Esophagus muscularis mucosa (tissue), 4 donors: ENCODE measurements around the gene PTAFR.

Source experiments
- CTCF ChIP-seq, 3 experiments: fragments of 200-600 bp in 2 of 3; fragments of 450-650 bp in 1 of 3; sonication (generic) in 2 of 3; IDR thresholded peaks; one replicate each; pipeline ENCODE4 v1.5.1; 2017 to 2019; ENCODE audit warnings: antibody characterized with exemption in 3 of 3, mild to moderate bottlenecking in 2 of 3, moderate library complexity in 1 of 3
- EP300 ChIP-seq: sonication (generic); formaldehyde crosslinking; IDR thresholded peaks from one replicate; pipeline ENCODE4 v1.6.1; 2017; ENCODE audit warnings: antibody characterized with exemption
- POLR2A ChIP-seq: fragments of 450-650 bp; IDR thresholded peaks from one replicate; pipeline ENCODE4 v1.6.1; 2017; ENCODE audit warnings: antibody characterized with exemption, moderate library complexity, mild to moderate bottlenecking, low read depth
- POLR2AphosphoS5 ChIP-seq, 2 donors: sonication (generic); formaldehyde crosslinking; IDR thresholded peaks; one replicate each; pipeline ENCODE4 v1.6.1; 2017; ENCODE audit warnings: antibody characterized with exemption in 2 of 2

- TF ChIP-seq CTCF (IDR thresholded peaks at IDR 0.05): no peak
- TF ChIP-seq POLR2A: no peak
- TF ChIP-seq POLR2AphosphoS5 (IDR thresholded peaks at IDR 0.05): no peak
- no peak for TF ChIP-seq EP300
These were observed 40.1 kb downstream of the PTAFR start for GRCh38 chr1:28136169-28136921.
